C4-2B (cell line): ENCODE results near the gene LRRC56.
A peak's percentile ranks its signal among the peaks of the same experiment; 100 is the strongest.

Experiments used
- H3K27ac ChIP-seq: fragments of 450-650 bp; 2 replicates; pipeline ENCODE4 v1.5.1; 2017
- ZFX ChIP-seq: fragments of 450-650 bp; IDR thresholded peaks from 2 replicates; pipeline ENCODE4 v1.6.1; 2017
- TF ChIP-seq, protein P1 (sequence below): fragments of 450-650 bp; conservative IDR thresholded peaks from 2 replicates; pipeline ENCODE4 v1.5.1; 2017; ENCODE audit warnings: mild to moderate bottlenecking

LRRC56 gene

DNA sequence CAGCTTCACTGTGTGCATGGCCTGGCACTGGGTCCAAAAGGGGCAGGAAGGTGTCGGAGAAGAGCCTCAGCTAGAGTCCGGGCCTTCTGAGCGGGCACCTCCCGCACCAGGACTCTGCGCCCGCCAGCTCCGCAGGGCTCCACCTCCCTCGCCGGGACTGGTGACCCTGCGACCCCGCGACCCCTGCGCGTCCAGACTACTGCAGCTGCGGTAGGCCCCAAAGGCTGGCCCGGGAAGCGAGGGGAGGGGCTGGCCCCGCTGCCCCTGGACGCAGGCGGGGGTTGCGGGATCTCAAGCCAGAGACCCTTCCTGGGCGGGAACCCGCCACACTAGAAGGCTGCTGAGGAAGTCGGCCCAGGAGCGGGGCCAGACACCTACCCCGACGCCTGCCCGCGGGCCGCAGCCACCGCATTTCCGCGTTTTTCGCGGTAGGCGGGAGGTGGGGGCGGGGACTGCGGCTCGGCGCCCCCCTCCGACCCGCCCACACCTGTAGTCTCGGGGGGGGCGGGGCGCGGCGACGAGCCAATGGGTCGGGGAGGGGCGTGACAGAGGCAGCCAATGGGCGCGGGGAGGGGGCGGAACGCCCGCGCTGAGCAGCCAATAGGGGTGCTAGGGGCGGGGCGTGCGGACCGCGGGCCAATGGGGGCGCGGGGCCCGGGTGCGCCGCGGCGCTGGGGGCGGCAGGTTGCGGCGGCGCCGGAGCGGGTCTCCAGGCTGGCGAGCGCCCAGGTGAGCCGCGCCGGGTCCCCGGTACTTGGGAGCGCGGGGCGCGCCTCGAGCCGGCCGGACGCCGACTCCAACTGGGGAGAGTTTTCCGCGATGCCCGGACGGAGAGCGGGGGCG, 23.2 kb downstream of the LRRC56 start, which contains the start of the genes LMNTD2 and RASSF7:
Gene LMNTD2, minus strand, starts transcription at position 434 of the 843 bp plus-strand sequence. Its CDS starts 22 bp downstream, at position 412.
Gene RASSF7, plus strand, starts transcription at position 666 of the 843 bp plus-strand sequence. CDS start 799 bp downstream, outside the sequence.
- TF ChIP-seq, protein P1, sequence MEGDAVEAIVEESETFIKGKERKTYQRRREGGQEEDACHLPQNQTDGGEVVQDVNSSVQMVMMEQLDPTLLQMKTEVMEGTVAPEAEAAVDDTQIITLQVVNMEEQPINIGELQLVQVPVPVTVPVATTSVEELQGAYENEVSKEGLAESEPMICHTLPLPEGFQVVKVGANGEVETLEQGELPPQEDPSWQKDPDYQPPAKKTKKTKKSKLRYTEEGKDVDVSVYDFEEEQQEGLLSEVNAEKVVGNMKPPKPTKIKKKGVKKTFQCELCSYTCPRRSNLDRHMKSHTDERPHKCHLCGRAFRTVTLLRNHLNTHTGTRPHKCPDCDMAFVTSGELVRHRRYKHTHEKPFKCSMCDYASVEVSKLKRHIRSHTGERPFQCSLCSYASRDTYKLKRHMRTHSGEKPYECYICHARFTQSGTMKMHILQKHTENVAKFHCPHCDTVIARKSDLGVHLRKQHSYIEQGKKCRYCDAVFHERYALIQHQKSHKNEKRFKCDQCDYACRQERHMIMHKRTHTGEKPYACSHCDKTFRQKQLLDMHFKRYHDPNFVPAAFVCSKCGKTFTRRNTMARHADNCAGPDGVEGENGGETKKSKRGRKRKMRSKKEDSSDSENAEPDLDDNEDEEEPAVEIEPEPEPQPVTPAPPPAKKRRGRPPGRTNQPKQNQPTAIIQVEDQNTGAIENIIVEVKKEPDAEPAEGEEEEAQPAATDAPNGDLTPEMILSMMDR = no peak
- peak; percentile 72; the same call in 1 of the 2 replicates for TF ChIP-seq ZFX
- peak within 1 kb of the TSS; percentile 99 for H3K27ac ChIP-seq

DNA sequence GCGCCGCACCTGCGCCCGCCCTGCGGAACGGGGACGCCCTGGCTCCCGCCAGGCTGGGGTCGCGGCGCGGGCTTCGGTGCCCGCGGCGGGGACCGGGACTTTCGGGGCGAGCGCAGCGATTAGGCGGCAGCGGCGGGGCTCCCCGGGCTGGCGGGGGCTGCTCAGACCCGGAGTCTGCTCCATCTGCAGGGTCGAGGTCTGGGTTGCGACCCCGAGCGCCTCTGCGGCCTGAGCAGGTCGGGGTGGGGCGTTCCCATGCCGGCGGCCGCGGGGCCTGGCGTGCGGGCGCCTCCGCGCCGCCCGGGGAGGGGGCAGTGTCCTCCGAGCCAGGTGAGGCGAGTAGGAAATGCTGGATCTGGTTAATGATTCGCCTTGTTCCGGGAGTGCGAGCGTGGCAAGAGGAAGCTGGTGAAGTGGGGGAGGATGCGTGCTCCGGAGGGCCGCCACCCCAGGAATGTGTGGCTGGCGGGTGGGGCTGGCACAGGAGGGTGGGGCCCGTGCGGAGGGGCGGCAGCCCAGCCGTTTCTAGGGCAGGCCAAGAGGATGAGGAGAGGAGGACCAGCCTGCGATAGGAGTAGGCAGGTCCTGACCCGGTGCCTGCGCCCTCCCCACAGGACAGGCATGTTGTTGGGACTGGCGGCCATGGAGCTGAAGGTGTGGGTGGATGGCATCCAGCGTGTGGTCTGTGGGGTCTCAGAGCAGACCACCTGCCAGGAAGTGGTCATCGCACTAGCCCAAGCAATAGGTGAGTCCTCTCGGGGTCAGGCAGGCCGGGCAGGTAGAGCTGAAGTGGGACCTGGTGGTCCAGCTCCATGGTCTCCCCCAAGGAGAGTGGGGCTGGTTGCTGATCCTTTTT, 24.0 kb downstream of the LRRC56 start:
- TF ChIP-seq, protein P1 = no peak
- TF ChIP-seq ZFX = peak; percentile 69; the same call in 1 of the 2 replicates
- peak overlapping the region; percentile 99 for H3K27ac ChIP-seq

DNA sequence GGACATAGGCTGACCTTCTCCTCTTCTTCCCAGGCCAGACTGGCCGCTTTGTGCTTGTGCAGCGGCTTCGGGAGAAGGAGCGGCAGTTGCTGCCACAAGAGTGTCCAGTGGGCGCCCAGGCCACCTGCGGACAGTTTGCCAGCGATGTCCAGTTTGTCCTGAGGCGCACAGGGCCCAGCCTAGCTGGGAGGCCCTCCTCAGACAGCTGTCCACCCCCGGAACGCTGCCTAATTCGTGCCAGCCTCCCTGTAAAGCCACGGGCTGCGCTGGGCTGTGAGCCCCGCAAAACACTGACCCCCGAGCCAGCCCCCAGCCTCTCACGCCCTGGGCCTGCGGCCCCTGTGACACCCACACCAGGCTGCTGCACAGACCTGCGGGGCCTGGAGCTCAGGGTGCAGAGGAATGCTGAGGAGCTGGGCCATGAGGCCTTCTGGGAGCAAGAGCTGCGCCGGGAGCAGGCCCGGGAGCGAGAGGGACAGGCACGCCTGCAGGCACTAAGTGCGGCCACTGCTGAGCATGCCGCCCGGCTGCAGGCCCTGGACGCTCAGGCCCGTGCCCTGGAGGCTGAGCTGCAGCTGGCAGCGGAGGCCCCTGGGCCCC, 24.8 kb downstream of the LRRC56 start:
- H3K27ac ChIP-seq = peak overlapping the region; percentile 99
- TF ChIP-seq, protein P1 = no peak
- TF ChIP-seq ZFX = no peak

DNA sequence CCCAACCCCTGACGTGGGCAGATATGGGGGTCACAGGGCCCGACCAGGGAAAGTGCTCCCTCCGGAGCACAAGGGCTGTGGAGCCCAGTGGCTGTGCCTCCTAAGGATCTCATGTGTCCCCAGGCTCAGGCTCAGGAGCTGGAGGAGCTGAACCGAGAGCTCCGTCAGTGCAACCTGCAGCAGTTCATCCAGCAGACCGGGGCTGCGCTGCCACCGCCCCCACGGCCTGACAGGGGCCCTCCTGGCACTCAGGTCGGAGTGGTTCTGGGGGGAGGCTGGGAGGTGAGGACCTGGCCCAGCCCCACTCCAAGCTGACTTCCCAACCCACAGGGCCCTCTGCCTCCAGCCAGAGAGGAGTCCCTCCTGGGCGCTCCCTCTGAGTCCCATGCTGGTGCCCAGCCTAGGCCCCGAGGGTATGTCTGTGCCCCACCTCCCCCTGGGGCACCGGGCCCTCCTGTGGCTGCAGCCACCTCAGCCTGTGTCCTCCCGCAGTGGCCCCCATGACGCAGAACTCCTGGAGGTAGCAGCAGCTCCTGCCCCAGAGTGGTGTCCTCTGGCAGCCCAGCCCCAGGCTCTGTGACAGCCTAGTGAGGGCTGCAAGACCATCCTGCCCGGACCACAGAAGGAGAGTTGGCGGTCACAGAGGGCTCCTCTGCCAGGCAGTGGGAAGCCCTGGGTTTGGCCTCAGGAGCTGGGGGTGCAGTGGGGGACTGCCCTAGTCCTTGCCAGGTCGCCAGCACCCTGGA, 25.9 kb downstream of the LRRC56 start:
- TF ChIP-seq, protein P1 = no peak
- TF ChIP-seq ZFX = no peak
- H3K27ac ChIP-seq = peak overlapping the region; percentile 56

DNA sequence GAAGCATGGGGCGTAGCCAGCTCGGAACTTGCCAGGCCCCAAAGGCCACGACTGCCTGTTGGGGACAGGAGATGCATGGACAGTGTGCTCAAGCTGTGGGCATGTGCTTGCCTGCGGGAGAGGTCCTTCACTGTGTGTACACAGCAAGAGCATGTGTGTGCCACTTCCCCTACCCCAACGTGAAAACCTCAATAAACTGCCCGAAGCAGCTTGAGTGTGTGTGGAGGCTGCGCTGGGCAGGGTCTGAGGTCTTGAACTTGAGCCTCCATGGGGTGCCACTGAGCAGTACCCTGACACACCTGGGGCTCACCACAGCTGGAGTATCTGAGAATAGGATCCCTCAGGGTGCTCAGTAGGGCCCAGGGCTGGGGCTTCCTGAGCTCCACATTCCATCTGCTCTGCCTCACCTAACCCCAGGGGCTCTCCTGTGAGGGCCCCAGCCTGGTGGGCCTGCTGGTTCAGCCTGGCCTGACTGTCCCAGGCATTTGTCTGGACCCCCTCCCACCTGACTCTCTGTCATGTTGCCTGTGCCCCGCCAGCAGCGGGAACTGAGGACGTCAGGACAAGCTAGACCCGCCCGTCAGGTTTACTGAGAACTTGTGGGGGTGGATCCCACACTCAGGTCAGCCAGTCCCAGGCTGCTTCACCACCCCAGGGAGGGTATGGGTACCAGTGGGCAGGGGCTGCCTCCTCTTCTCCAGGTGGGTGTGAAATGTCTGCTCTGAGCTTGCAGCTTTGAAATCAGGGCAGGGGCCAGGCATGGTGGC, 26.7 kb downstream of the LRRC56 start:
- TF ChIP-seq ZFX = no peak
- TF ChIP-seq, protein P1 = no peak
- H3K27ac ChIP-seq = peak overlapping the region; percentile 56

DNA sequence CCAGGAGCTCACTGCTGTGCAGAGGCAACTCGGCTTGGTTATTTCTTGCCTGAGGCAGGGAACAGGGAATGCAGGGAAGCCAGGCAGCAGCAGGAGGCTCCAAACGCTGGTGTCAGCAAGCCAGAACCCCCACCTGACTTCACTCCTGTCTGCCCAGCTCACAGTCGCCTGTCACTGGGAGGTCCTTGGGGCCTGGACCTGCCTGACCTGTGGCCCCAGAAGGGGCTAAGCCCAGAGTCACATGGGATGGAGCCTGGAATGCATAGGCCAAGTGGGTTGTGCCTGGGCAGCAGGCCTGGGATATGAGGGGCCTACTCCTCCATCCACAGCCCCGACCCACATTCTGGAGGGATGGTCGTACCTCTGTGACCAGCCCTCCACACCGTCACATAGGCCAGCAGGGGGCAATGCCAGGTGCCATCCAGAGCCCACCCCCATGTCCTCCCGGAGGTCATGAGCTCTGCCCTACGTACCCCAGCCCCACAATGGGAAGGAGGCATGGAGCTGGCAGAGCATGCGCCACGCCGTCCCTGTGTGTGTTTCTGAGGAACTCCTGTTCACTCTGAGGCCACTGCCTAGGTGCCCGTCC, 28.7 kb downstream of the LRRC56 start:
- H3K27ac ChIP-seq = no peak overlapping the region
- TF ChIP-seq ZFX = no peak
- TF ChIP-seq, protein P1 = no peak
